Mesodermal cell (in vitro differentiated cells): ENCODE data around the gene F2RL3.

Source experiments
- H3K27ac ChIP-seq: 2 replicates; pipeline ENCODE4 v1.7.0; 2013; ENCODE audit warnings: mild to moderate bottlenecking, low read depth, low read length, moderate library complexity; ENCODE audit not compliant: severe bottlenecking
- H3K36me3 ChIP-seq: 2 replicates; pipeline ENCODE4 v1.7.1; 2013; ENCODE audit warnings: mild to moderate bottlenecking, low read length, moderate library complexity; ENCODE audit not compliant: control insufficient read depth, insufficient read depth
- H3K4me1 ChIP-seq: one replicate; pipeline ENCODE4 v1.7.1; 2013; ENCODE audit warnings: mild to moderate bottlenecking, low read length; ENCODE audit not compliant: insufficient read depth, control insufficient read depth, poor library complexity, severe bottlenecking
- H3K4me3 ChIP-seq: 2 replicates; pipeline ENCODE4 v1.7.0; 2013; ENCODE audit warnings: low read length, control low read depth, mild to moderate bottlenecking; ENCODE audit not compliant: insufficient read depth, poor library complexity, severe bottlenecking; ENCODE audit errors: extremely low read depth
- H3K9me3 ChIP-seq: 2 replicates; pipeline ENCODE4 v1.7.1; 2013; ENCODE audit warnings: mild to moderate bottlenecking, low read length, moderate library complexity; ENCODE audit not compliant: control insufficient read depth
- WGBS, 2 experiments: methylation state at CpG; one replicate each; pipeline ENCODE4 v1.1.5; 2013; ENCODE audit warnings: missing lambda C conversion rate in 2 of 2; ENCODE audit not compliant: insufficient coverage in 2 of 2; 5-methylcytosine and 5-hydroxymethylcytosine counted together

The F2RL3 gene

GRCh38 chr19:16894080-16894479, 5.3 kb downstream of the F2RL3 start:
- H3K4me3 ChIP-seq = no peak overlapping the region
- no peaks in the 10 kb centered on the region for H3K4me1 ChIP-seq
- H3K9me3 ChIP-seq = no peaks in the 10 kb centered on the region
- no peaks in the 10 kb centered on the region for H3K36me3 ChIP-seq
- H3K27ac ChIP-seq = no peak overlapping the region
- WGBS, 2 experiments = 78 to 81% methylated on average over 5 of the region's 7 CpGs

DNA sequence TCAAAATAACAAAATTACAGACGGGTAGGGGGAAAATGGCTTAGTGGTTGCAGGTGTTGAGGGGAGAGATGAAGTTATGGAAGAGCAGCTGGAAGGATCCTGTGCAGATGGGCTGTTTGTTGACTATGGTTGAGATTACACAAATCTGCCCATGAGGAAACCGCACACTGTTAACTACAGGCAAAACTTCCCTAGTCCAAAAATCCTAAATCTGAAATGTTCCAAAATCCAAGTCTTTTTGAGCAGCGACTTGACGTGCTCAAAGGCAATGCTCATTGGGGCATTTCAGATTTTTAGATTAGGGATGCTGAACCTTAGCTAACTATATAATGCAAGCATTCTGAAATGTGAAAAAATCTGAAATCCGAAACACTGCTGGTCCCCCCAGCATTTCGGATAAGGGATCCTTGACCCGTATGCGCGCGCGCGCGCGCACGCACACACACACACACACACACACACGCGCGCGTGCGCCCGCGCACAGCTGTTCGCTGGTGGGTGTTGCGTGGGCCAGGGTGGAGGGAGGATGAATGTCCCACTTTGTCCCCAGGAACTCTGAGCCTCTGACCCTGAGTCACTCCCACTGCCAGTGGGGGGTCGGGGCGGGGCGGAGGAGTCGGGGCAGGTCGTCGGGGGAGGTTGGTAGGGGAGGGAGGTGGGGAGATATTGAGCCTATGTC, 6.8 kb downstream of the F2RL3 start:
- 43% methylated on average over 6 of the region's 30 CpGs; no CpG with 5 or more reads in 1 of the 2 experiments for WGBS, 2 experiments
- H3K4me3 ChIP-seq = peak overlapping the region; percentile 48
- no peaks in the 10 kb centered on the region for H3K36me3 ChIP-seq
- no peaks in the 10 kb centered on the region for H3K4me1 ChIP-seq
- no peak overlapping the region for H3K27ac ChIP-seq
- no peaks in the 10 kb centered on the region for H3K9me3 ChIP-seq

DNA sequence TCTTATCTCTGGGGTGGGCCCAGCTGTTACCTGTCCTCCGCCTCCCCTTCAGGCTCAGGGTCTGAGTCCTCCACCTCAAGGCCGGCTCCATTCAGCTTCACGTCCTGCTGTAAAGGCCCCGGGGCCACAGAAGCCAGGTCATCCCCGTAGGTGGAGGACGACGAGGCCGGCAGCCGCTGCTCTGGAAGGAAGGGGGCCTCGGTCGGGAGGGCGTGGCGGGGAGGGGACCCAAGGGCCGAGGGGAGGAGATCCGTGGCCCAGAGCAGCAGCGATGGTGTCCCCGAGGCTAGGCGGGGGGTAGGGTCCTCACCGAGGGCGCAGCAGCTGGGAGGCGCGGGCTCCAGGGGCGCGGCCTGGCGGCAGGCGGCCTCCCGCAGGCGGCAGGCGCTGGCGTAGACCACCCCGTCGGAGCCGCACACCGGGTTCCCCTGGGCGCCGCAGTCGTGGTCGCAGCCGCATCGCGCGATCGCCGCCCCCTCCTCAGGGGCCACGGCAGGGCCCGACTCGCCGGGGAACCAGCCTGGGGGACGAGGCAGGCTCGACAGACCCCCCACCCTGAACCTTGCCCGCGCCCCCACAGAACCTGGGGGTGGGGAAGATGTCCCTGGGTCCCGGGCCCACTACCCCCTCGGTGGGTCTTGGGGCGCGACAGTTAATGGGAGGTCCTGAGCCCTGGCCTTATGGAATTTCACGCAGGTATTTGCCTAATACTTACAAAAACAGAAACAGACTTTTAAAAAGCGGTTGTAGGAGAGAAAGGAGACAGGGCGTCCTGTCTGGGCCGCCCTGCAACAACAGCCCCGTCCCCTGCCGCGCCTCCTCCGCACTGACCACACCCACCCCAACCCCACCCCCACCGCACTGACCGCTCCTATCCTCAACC, 7.6 kb downstream of the F2RL3 start:
- no peaks in the 10 kb centered on the region for H3K4me1 ChIP-seq
- H3K27ac ChIP-seq = no peak overlapping the region
- H3K4me3 ChIP-seq = peak overlapping the region; percentile 48
- WGBS, 2 experiments = 4 to 5% methylated on average over 38 to 46 of the region's 66 CpGs
- H3K36me3 ChIP-seq = no peaks in the 10 kb centered on the region
- H3K9me3 ChIP-seq = no peaks in the 10 kb centered on the region

- WGBS, 2 experiments = 2 to 3% methylated on average over 22 to 35 of the region's 68 CpGs
- Histone ChIP-seq H3K9me3 (no peaks in the 10 kb centered on the region), H3K27ac (no peak overlapping the region)
Measured at GRCh38 chr19:16897029-16897855, 8.4 kb downstream of the F2RL3 start.

GRCh38 chr19:16897856-16898161, 9.0 kb downstream of the F2RL3 start:
- no peaks in the 10 kb centered on the region for H3K9me3 ChIP-seq
- no peaks in the 10 kb centered on the region for H3K4me1 ChIP-seq
- no peak overlapping the region for H3K27ac ChIP-seq
- no peaks in the 10 kb centered on the region for H3K36me3 ChIP-seq
- 6 to 11% methylated on average over 20 to 28 of the region's 30 CpGs for WGBS, 2 experiments
- peak overlapping the region; percentile 57 for H3K4me3 ChIP-seq

More at GRCh38 chr19:16897029-16897855, 8.4 kb downstream of the F2RL3 start:
- peak overlapping the region; percentile 57 for H3K4me3 ChIP-seq
- no peaks in the 10 kb centered on the region for H3K4me1 ChIP-seq
- H3K36me3 ChIP-seq = no peaks in the 10 kb centered on the region

DNA sequence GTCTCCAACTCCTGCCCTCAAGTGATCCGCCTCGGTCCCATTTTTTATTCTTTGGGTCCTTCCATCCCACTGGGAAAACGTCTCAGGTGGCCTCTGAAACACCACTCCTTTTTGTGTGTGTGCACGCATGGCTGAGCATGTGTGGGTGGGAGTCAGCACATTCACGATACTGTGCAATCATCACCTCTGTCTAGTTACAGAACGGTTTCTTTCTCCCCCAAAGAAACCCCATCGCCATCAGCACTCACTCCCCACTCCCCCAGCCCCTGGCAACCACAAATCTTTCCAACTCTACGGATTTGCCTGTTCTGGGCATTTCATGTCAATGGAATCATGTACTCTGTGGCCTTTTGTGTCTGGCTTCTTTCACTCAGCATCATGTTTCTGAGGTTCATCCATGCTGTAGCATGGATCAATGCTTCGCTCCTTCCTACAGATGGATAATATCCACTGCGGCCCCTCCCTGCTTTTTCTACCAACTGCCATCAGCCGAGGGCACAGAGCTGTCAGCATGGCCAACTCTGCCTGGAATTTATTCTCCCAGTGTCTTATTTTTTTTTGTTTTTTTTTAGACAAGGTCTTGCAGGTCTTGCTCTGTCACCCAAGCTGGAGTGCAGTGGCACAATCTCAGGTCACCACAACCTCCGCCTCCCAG, 9.7 kb downstream of the F2RL3 start:
- Histone ChIP-seq H3K9me3 (no peaks in the 10 kb centered on the region), H3K4me1 (no peaks in the 10 kb centered on the region), H3K4me3 (no peak overlapping the region), H3K27ac (no peak overlapping the region), H3K36me3 (no peaks in the 10 kb centered on the region)
- WGBS, 2 experiments = 85 to 94% methylated on average over 11 to 12 of the region's 12 CpGs

GRCh38 chr19:16899566-16900075, 10.8 kb downstream of the F2RL3 start:
- Histone ChIP-seq H3K27ac (no peak overlapping the region), H3K4me3 (no peak overlapping the region), H3K36me3 (no peaks in the 10 kb centered on the region), H3K4me1 (no peaks in the 10 kb centered on the region), H3K9me3 (no peaks in the 10 kb centered on the region)
- 18 to 39% methylated on average over 4 to 7 of the region's 7 CpGs for WGBS, 2 experiments

DNA sequence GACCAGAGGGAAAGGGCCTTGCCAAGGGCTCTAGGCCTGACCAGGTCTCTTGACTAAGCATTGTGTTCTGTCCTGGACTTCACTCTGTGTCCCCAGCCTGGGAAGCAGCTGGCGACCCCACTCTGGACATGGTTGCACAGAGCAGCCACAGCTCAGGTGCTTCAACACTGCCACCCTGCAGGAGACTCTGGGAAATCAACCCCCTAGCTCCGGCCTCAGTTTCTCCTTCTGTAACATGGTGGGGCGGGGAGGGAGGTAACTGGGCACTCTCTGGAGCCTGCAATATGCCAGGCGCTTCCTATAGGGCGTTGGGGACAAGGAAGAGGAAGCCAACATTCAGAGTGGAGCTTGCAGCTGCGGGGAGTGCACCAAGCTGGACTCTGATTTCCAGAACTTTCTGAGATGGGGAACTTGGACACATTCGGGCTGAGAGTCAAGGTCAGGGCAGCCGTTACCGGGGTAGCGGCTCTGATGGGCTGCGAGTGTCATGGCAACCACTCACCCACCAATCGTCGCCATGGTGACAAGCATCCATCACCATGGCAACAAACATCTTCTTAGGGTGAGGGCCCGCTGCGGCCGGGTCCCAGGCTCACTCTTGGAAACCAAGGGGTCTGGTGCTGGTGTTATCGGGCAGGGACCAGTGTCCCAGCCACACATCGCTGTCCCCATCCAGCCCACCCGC, 12.8 kb downstream of the F2RL3 start:
- Histone ChIP-seq H3K9me3 (no peaks in the 10 kb centered on the region), H3K4me3 (no peak overlapping the region), H3K27ac (no peak overlapping the region), H3K4me1 (no peaks in the 10 kb centered on the region), H3K36me3 (no peaks in the 10 kb centered on the region)
- WGBS, 2 experiments = 91% methylated on average over 17 to 18 of the region's 19 CpGs

- Histone ChIP-seq H3K4me3 (no peak overlapping the region), H3K27ac (no peak overlapping the region), H3K4me1 (no peaks in the 10 kb centered on the region), H3K9me3 (no peaks in the 10 kb centered on the region), H3K36me3 (no peaks in the 10 kb centered on the region)
- WGBS, 2 experiments = 90 to 96% methylated on average over 11 to 12 of the region's 12 CpGs
Measured at GRCh38 chr19:16902545-16902944, 13.7 kb downstream of the F2RL3 start.

DNA sequence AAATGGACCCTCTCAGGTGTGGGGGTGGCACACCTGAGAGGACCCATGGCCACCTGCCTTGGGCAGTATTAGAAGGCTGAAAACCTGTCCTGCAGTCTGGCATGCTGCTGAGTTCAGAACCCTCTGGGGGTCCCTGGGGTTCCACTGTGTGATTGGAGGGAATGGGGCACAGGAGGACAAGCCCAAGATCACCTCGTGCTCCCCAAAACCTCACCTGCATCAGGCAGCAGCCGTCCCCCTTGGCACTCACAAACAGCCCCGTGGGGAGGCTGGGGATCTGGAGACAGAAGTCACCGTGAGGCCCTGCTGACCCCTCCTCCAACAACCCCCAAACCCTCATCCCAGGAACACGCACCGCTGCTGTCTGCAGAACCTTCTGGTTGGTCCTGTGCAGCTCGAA, 14.5 kb downstream of the F2RL3 start:
- Histone ChIP-seq H3K9me3 (no peaks in the 10 kb centered on the region), H3K4me3 (no peak overlapping the region), H3K4me1 (no peaks in the 10 kb centered on the region), H3K36me3 (no peaks in the 10 kb centered on the region), H3K27ac (no peak overlapping the region)
- 85 to 86% methylated on average over 3 to 5 of the region's 7 CpGs for WGBS, 2 experiments
